HG03354 (cell line): ENCODE measurements around the gene COL19A1.

Experiments used
- ATAC-seq: cut with Tn5 transposase; IDR thresholded peaks from one replicate; pipeline ENCODE4 v1.9.1; 2021; ENCODE audit warnings: mild to moderate bottlenecking; ENCODE audit not compliant: unreplicated experiment, poor library complexity, severe bottlenecking

Gene COL19A1

DNA sequence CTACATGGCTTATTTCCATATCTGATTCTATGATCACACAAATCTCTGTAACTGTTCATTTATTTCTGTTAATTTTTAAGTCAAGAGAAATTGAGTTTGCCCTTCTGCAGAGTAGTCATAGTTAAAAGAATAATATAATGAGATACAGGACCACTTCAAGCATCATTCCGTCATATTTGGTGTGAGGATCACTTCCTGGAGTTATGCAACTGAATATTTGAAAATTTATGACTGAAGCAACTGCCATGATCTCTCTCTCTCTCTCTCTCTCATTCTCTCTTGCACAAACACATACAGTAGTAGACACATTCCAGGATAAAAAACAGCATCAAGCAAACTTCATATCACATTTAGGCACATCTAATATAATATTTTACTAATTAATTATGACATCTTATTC, 320.1 kb downstream of the COL19A1 start:
- no peak for ATAC-seq

DNA sequence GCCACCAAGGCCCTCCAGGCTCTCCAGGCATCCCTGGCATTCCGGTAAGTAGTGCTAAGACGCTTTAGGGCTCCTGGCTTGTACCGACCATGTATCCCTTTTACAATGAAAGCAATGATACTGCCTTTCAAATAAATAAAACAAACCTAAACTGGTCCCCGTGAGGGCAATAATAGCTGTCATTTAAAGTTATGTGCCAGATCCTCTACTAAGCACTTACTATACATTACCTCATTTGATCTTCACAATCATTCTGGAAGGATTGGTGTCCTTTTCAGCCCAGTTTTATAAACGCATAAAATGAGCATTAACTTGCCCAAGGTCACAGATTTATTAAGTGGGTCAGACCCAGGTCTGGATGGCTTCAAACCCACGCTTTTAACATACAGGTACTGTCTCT, 321.8 kb downstream of the COL19A1 start:
- ATAC-seq, result no peak

DNA sequence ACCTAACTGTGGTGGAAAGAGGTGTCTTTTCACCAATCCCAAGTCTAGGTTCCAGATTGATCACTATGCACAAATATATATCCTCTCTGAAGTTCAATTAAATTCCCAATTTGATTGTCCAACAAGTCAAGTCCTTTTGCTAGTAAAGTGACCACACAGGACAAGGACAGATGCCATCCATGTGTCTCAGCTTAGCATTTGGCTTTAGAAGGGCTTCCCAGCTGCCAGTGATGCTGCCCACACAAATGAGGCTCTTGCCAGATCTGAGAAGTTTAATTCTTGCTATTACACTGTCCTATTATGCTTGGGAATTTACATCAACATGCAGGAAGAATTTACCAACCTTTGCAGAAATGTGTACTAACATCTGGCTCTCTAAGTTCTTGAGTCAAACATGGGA, 328.1 kb downstream of the COL19A1 start:
- no peak for ATAC-seq

DNA sequence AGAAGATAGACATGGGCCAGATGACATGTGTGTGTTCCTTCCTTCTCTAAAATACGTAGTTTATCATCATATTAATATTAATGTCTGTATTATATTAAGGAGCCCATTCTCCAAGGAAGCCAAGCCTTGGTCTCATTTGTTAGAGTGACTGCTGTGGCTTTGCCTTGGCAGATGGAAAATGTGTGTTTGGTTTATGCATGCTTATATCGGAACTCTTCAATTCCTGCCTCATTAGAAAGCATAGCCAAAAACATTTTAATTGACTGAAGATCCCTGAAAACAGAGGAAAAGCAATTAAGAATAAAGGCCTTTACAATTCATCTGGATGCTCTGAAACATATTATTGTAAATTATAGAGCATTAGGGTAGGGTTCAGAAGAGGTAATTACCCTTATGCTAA, 330.2 kb downstream of the COL19A1 start:
- no peak for ATAC-seq

DNA sequence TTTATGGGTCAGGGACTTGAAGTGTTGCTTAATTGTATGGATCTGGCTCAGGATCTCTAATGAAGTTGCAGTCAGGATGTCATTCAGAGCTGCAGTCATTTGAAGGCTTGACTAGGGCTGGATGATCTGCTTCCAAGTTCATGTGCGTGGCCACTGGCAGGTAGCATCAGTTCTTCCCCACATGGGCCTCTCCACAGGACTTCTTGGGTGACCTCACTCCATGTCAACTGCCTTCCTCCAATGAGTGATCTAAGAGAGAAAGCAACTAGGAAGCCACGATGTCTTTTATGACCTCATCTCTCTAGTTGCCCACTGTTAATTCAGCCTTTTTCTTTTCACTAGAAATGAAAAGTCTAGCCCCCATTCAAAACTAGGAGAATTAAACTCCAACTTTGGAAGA, 332.4 kb downstream of the COL19A1 start:
- no peak for ATAC-seq

DNA sequence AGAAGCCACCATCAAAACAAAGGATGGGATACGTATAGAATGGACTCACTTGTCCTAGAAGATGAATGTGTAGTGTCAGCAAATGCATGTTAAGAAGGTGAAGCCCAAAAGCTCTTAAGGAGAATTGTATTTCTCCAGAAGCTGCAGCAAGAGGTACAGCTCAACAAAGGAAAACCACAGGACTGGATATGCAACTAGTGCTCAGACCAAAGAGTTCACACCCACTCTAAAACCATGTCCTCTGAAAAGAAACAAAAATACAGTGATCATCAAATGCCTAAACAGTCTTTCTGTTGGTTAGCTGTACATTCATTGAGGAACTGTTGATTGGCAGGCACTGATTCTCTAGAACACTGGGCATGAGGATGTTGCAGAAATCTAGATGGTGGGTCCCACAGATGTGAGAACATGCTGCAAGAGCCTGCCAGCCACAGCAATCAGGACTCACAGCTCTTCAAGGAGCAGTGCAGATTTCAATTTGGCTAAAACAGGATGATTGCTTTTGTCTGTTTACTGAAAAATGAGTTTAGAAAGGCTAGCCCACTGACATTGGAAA, 342.0 kb downstream of the COL19A1 start:
- no peak for ATAC-seq

DNA sequence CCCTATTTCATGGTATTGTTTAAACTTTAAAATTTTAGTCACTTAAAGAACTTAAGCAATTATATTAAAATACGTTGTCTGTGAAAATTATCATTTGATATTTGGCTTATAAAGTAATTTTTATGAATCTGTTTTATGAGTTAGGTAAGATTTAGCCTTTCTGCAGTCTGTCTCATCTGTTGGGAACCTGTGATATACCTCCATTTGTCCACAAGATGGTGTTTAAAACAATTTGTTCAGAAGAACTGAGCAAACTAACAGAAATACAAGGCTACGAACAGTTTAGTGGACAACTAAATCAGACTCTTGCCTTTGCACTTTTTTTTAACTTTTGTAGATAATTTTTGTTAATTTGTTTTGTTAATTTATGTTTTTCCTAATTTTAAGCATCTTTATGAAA, 344.1 kb downstream of the COL19A1 start:
- ATAC-seq, result no peak

DNA sequence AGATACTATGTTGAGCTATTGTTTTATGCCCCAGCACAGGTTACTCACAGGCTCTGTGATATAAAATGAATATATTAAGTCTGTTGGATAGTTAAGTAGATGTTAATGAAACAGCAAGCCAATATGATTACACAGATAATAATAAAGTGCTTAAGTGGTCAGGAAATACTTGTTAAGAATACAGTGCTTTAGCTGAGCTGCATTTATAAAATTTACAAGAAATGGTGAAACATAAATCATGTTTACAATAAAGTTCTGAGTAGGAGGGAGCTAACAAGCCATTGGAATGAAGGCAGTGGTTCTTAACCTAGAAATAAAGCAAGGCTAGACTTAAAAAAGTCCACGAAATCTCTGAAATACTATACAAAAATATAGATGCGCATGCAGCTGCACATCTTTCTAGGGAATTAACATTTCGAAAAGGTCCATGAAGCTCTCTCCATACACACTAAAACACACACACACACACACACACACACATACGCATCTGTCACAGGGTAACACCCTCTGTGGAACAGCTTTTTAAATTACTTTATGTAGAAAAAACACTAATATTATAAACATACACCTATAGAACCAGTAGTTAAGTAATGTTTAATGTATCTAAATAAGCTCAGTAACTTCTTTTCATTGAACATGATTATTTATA, 349.2 kb downstream of the COL19A1 start:
- ATAC-seq, result no peak

DNA sequence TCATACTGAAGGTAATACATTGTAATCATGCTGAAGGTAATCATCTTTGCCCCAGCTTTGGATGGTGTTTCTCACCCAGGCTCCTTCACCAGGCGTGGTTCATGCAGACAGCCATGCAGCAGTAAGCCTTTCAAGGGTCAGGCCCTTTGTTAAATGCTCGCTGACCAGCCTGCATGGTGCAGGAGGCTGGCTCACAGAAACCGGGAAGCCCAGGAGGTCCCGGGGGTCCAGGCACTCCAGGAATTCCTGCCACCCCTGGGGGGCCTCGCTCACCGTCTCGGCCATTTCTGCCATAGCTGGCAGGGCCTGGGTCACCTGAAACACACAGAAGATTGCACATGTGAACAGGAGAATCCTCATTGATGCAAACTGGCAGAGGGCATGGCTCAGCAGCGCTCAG, 350.4 kb downstream of the COL19A1 start:
- ATAC-seq, result no peak

DNA sequence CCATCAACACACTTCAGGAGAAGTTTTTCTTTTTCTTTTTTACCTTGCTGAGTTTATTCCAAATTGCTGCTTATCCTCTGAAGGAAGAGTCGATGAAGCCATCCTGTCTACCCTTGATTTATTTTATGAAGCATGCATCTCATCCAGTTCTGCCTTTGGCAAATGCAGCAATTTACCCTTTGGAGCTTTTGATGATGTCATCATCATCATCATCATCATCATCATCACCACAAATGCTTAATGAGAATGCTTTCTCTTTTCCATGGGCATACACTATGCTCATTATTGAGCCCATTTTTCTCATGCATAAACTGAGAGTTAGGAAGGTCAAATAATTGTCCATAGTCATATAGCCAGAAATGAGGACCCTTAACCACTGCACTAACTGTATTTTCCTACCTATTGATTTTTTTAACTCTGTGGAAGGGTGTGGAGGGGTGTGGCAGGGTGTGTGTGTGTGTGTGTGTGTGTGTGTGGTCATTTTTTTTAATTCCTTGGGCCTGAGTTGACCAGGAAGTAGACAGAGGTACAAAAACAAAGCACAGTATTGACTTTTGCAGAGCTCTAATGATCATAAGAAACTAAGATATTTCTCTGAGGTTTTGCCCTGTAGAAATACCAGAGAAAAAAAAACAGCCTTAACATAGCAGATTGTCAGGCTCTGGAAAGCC, 353.7 kb downstream of the COL19A1 start:
- no peak for ATAC-seq

DNA sequence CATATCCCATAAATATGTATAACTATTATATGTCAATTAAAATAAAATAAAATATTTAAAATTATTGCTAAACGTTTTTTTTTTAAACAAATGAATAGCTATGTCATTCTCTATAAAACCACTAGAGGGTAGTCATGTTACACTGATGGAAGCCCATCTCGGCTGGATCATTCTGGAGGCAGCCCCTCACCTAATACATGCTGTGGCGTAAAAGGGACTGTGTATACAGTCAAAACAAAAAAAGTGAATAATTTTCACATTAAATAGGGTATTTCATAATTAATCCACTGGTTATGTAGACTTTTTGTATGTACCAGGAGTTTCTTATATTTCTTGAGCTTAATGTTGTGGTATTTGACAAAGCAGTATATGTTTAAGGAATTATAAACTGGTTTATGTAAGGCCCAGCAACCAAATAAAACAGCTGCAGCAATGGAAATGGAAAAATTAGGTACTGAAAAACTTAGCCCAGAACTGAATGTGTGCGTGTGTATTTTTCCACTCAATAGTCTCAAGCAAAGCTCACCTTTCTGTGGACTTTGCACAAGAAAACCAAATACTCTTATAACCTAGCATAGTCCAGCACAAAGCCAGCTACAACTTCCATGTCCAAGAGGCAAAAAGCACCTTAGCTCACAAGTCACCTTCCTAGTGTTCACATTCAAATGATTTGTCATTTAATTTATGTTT, 354.8 kb downstream of the COL19A1 start:
- peak; percentile 70 for ATAC-seq

DNA sequence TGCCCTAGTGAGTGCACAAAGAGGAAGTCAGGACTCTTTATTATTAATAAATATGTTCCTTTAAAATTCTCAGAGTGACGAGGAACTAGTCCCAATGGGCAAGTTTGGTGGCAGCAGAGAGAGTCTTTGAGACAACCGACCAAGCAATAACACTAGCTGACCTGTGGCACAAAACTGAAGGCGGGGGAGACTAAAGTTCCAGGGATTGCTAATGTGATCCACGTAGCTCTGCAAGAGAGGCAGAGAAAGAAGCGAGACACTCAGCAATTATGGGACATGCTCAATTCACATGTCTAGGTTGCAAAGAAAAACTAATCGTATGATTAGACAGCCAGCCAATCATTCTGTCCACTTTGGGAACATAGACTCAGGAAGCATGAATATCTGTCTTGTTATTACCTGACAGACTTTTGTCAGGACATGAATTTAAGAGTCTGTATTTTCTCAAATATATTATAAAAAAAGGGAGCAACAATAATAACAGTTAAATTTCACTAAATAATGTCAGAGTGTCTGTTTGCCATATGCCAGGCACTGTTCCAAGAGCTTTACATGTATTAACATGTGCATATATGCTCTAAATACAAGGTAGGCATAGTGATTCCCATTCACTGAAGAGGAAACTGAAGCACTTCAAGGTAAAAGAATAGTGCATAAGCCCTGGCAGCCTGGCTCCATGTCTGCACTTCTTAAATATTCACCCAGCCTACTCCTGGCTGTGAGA, 355.5 kb downstream of the COL19A1 start:
- no peak for ATAC-seq

DNA sequence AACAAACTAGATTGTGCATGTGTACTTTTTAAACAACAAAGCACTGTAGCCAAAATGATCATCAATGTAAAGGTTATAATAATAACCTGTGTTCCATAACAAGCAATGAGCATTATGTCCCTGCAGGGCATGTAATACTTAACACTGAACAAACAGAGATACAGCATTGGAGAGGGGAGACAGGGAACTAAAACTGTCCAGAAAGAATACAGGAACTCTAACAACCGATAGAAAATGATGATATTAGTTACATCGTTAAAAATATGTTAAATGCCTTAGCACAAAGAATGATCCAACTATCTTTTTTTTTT, 356.0 kb downstream of the COL19A1 start:
- no peak for ATAC-seq

DNA sequence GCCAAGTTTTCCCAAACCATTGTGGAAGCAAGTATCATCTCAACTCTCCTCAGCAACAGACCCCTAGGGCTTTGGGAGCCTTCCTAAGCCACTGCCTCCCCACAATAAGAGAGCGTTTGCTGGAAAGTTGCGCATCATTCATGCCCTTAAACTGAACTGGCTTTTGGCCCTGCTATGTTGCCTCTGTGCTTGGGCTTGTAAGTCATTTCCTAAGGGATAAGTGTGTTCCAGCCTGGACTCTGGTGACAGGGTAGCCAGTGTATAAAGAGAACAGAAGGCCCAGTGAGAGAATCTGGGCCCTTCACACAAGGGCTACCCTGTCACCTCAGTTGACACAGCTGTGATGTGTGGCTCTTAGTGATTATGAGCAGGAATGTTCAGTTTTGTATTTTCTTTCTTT, 358.7 kb downstream of the COL19A1 start:
- ATAC-seq, result no peak

DNA sequence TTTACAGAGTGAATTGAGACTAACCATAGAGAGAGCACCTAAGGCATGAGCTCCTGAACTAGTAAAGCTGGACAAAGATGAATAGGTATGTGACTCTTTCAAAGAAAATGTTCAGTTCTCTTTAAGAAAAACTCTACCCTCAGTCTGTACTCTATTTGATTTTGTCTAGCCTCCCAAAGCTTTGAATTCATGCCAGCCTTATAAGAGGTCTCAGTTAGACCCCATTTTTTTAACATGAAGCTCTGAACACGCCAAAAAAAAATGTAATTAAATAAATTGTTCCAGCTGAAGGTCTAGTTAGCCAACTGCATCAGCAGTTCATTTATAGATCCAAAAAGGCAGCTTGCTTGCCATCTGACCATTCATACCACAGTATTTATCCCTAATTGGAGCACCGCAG, 365.0 kb downstream of the COL19A1 start:
- ATAC-seq, result no peak

DNA sequence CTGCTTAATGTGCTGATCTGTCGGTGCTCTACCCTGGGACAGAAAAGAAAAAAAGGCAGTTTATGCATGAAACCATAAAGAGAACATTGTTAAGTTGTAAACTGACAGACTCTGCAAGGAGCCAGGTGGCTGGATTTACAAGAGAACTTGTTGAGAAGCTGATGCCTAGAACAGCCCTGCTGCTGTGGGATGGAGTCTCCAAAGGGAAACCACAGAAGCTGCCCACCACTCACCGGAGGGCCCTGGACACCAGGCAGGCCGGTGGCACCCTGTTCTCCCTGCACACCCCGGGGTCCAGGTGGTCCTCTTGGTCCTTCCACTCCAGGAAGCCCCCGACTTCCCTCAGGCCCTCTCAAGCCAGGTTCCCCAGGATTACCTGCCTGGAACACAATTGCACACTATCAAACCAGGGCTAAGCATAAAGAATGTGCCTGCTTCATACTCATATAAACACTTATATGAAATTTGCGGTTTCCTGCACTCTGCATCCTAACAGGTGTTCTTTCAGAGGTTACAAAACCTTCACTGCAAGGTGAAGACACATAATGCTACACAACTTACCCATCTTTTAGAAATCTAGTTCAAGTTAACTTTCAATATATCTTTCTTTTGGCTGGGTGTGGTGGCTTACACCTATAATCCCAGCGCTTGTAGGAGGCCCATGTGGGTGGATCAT, 368.3 kb downstream of the COL19A1 start:
- ATAC-seq, result no peak

DNA sequence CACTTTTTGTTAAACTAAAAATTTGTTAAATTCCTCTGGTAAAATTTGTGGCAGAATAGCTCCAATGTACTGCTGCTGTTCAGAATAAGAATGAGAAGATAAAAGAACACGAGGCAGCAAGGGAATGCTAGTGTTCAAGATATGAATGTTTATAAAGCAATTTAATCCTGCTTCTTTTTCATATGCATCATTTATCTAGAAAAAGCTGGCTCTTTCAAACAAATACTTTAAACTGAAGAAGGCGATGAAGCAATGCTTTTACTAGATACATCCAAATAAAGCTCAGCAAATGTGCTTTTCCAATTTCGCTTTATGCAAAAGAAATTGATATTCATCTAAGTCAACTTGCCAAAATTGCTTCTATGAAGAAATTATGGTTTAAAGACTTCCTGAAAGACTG, 370.0 kb downstream of the COL19A1 start:
- ATAC-seq, result no peak

DNA sequence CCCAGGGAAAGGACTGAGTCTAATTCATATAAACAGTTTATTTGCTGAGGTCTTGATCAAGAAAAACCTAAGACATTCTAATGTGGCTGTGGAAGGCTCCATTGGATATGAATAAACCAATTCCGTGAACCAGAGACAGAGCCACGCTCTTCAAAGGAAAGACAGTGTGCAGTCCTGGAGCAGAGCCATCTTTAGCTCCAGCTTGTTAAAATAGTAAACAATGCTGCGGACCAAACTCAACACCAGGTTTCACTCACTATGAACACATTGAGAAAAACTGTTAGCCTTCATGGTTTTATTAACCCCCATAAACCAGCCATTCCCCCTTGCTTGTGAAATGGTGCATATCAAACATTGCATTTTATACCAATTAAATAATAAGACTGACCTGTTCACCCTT, 374.7 kb downstream of the COL19A1 start:
- no peak for ATAC-seq

DNA sequence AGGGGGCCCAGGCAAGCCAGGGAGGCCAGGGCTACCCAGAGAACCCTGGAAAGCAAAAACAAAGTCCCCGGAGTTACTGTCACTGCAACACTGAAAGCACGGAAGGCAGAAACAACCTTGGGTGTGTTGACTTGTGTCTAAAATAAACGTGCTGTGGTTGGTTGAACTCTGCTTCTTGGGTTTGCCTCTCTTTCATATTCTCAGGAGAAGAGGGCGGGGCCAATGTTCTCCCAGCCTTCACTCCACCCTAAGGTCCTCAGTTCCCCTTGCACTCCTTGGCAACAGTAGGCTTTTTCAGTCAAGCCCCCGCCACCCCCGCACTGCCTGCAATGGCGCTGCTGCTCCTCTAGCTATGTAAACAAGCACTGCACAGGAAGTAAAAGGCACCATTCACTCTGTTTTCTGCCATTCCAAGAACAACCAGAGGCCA, 375.6 kb downstream of the COL19A1 start:
- no peak for ATAC-seq

DNA sequence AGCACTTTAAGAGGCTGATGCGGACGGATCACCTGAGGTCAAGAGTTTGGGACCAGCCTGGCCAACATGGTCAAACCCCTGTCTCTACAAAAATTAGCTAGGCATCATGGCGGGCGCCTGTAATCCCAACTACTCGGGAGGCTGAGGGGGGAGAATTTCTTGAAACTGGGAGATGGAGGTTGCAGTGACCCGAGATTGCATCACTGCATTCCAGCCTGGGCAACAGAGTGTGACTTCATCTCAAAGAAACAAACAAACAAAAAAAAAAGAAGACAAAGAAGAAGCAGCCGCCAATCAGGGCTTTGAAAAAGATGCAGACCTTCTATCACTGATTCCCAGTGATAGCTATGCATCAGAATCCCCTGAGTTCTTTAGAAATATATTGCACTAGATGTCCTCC, 379.8 kb downstream of the COL19A1 start:
- ATAC-seq, result no peak
